HFFc6 (cell line): ENCODE results near the gene ARHGAP45. TPM values are rescaled to one million over a fixed set of nuclear protein-coding genes. Genes with fewer than 3 reads are reported as not detected.

Source experiments
- DNase-seq: peaks from one replicate; pipeline ENCODE4 v3.0.0-alpha.2; 2018
- H3K27ac Mint-ChIP-seq: 2 replicates; pipeline ENCODE4 v1.8.0; 2020; ENCODE audit warnings: mild to moderate bottlenecking, mixed read lengths
- H3K27me3 Mint-ChIP-seq: 2 replicates; pipeline ENCODE4 v1.8.0; 2021; ENCODE audit warnings: mild to moderate bottlenecking, moderate library complexity, mixed read lengths; ENCODE audit not compliant: insufficient read depth
- H3K36me3 Mint-ChIP-seq: 2 replicates; pipeline ENCODE4 v1.8.0; 2021; ENCODE audit warnings: low read depth, mixed read lengths
- H3K4me1 Mint-ChIP-seq: 2 replicates; pipeline ENCODE4 v1.8.0; 2020; ENCODE audit warnings: low read depth, mixed read lengths
- H3K4me3 Mint-ChIP-seq: 2 replicates; pipeline ENCODE4 v1.8.0; 2020; ENCODE audit warnings: mild to moderate bottlenecking, moderate library complexity, mixed read lengths
- H3K9me3 Mint-ChIP-seq: 2 replicates; pipeline ENCODE4 v1.8.0; 2020; ENCODE audit warnings: mild to moderate bottlenecking, mixed read lengths
- total RNA-seq, 6 experiments: library from RNA; stranded (reverse); fragmentation: NEBNext Ultra II Directional; extraction: Animal tissue kit (Norgen Biotek cat#: 25700); gene quantifications; 2 replicates in 1 of 6; 3 replicates in 5 of 6; pipeline ENCODE4 v1.2.3, GENCODE V29; 2021
- TF ChIP-seq, protein P1 (sequence below): fragments of 200-600 bp; sonication (generic); IDR thresholded peaks from 2 replicates; pipeline ENCODE4 v1.5.0; 2021; ENCODE audit warnings: antibody characterized with exemption, mild to moderate bottlenecking

The ARHGAP45 gene
- total RNA-seq, 6 experiments from 2014 or later = 0.28 to 0.74 (median 0.60) TPM

- no peak for DNase-seq
- H3K27ac Mint-ChIP-seq = no peak overlapping the region
- no peaks in the 10 kb centered on the region for H3K4me1 Mint-ChIP-seq
- H3K27me3 Mint-ChIP-seq = peaks cover 1% of the 10 kb centered on the region
- no peaks in the 10 kb centered on the region for H3K36me3 Mint-ChIP-seq
- TF ChIP-seq, protein P1, sequence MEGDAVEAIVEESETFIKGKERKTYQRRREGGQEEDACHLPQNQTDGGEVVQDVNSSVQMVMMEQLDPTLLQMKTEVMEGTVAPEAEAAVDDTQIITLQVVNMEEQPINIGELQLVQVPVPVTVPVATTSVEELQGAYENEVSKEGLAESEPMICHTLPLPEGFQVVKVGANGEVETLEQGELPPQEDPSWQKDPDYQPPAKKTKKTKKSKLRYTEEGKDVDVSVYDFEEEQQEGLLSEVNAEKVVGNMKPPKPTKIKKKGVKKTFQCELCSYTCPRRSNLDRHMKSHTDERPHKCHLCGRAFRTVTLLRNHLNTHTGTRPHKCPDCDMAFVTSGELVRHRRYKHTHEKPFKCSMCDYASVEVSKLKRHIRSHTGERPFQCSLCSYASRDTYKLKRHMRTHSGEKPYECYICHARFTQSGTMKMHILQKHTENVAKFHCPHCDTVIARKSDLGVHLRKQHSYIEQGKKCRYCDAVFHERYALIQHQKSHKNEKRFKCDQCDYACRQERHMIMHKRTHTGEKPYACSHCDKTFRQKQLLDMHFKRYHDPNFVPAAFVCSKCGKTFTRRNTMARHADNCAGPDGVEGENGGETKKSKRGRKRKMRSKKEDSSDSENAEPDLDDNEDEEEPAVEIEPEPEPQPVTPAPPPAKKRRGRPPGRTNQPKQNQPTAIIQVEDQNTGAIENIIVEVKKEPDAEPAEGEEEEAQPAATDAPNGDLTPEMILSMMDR = no peak
- H3K9me3 Mint-ChIP-seq = peaks cover 6% of the 10 kb centered on the region; the same call in 1 of the 2 replicates
- H3K4me3 Mint-ChIP-seq = no peak overlapping the region
These were observed 19.2 kb upstream of the ARHGAP45 start for GRCh38 chr19:1047696-1048147.

DNA sequence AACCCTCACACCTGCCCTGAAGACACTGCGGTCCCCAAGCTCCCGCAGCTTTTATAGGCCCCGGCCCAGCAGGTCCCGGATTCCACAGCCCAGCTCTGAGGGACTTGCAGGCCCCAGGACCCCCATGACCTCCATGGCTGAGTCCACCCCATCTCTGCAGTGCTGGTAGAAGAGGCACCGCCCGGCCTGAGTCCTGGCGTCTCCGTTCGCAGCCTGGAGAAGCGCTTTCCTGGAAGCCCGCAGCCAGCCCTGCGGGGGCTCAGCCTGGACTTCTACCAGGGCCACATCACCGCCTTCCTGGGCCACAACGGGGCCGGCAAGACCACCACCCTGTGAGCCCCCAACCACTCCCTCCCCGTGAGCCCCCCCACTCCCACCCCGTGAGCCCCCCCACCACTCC, 17.9 kb upstream of the ARHGAP45 start:
- no peak for DNase-seq
- no peaks in the 10 kb centered on the region for H3K27me3 Mint-ChIP-seq
- H3K4me3 Mint-ChIP-seq = no peak overlapping the region
- H3K27ac Mint-ChIP-seq = no peak overlapping the region
- no peaks in the 10 kb centered on the region for H3K4me1 Mint-ChIP-seq
- no peaks in the 10 kb centered on the region for H3K36me3 Mint-ChIP-seq
- TF ChIP-seq, protein P1 = no peak
- H3K9me3 Mint-ChIP-seq = peaks cover 6% of the 10 kb centered on the region; the same call in 1 of the 2 replicates

DNA sequence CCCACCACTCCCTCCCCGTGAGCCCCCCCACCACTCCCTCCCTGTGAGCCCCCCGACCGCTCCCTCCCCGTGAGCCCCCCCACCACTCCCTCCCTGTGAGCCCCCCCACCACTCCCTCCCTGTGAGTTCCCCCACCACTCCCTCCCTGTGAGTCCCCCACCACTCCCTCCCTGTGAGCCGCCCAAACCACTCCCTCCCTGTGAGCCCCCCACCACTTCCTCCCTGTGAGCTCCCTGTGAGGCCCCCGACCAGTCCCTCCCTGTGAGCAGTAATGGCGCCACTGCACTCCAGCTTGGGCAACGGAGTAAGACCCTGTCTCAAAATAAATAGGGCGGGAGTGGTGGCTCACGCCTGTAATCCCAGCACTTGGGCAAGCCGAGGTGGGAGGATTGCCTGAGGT, 17.2 kb upstream of the ARHGAP45 start:
- Mint-ChIP-seq H3K4me1 (no peaks in the 10 kb centered on the region), H3K4me3 (no peak overlapping the region), H3K9me3 (peaks cover 6% of the 10 kb centered on the region; the same call in 1 of the 2 replicates), H3K27me3 (no peaks in the 10 kb centered on the region), H3K36me3 (no peaks in the 10 kb centered on the region), H3K27ac (no peak overlapping the region)
- DNase-seq = no peak
- TF ChIP-seq, protein P1 = no peak

DNA sequence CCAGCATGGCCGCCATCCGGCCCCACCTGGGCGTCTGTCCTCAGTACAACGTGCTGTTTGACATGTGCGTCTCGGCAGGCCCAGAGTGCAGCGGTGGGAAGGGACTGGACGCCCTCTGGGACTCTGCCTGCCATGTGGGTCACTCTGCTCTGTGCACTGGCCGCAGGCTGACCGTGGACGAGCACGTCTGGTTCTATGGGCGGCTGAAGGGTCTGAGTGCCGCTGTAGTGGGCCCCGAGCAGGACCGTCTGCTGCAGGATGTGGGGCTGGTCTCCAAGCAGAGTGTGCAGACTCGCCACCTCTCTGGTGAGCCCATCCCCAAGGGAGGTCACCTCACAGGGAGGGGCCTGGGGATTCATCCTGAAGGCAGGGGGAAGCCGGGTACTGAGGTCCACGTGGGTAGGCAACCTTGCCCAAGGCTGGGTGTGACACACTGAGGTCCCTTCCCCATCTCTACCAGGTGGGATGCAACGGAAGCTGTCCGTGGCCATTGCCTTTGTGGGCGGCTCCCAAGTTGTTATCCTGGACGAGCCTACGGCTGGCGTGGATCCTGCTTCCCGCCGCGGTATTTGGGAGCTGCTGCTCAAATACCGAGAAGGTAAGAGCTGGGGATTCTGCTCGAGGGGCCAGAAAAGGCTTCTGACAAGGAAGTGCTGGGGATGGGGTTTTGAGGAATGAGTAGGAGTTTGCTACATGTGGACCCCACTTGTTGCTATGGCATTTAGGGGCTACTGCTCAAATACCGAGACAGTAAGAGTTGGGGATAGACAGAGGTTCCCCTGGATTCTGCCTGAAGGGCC, 15.8 kb upstream of the ARHGAP45 start:
- H3K4me3 Mint-ChIP-seq = no peak overlapping the region
- no peak for DNase-seq
- no peaks in the 10 kb centered on the region; the same call in 1 of the 2 replicates for H3K27me3 Mint-ChIP-seq
- H3K4me1 Mint-ChIP-seq = no peaks in the 10 kb centered on the region
- TF ChIP-seq, protein P1 = no peak
- no peaks in the 10 kb centered on the region; the same call in 1 of the 2 replicates for H3K36me3 Mint-ChIP-seq
- H3K9me3 Mint-ChIP-seq = peaks cover 2% of the 10 kb centered on the region; the same call in 1 of the 2 replicates
- H3K27ac Mint-ChIP-seq = no peak overlapping the region

GRCh38 chr19:1051791-1052190, 15.2 kb upstream of the ARHGAP45 start:
- H3K27ac Mint-ChIP-seq = no peak overlapping the region
- no peak for DNase-seq
- H3K4me3 Mint-ChIP-seq = no peak overlapping the region
- H3K36me3 Mint-ChIP-seq = peaks cover 5% of the 10 kb centered on the region; the same call in 1 of the 2 replicates
- H3K4me1 Mint-ChIP-seq = no peaks in the 10 kb centered on the region
- TF ChIP-seq, protein P1 = no peak
- H3K27me3 Mint-ChIP-seq = peaks cover 3% of the 10 kb centered on the region
- H3K9me3 Mint-ChIP-seq = peaks cover 8% of the 10 kb centered on the region; the same call in 1 of the 2 replicates
